HG03159 (cell line): ENCODE measurements around the gene RRP9.

ENCODE experiments used
- ATAC-seq: cut with Tn5 transposase; IDR thresholded peaks from one replicate; pipeline ENCODE4 v1.9.1; 2021; ENCODE audit warnings: mild to moderate bottlenecking, moderate library complexity; ENCODE audit not compliant: unreplicated experiment

The RRP9 gene

DNA sequence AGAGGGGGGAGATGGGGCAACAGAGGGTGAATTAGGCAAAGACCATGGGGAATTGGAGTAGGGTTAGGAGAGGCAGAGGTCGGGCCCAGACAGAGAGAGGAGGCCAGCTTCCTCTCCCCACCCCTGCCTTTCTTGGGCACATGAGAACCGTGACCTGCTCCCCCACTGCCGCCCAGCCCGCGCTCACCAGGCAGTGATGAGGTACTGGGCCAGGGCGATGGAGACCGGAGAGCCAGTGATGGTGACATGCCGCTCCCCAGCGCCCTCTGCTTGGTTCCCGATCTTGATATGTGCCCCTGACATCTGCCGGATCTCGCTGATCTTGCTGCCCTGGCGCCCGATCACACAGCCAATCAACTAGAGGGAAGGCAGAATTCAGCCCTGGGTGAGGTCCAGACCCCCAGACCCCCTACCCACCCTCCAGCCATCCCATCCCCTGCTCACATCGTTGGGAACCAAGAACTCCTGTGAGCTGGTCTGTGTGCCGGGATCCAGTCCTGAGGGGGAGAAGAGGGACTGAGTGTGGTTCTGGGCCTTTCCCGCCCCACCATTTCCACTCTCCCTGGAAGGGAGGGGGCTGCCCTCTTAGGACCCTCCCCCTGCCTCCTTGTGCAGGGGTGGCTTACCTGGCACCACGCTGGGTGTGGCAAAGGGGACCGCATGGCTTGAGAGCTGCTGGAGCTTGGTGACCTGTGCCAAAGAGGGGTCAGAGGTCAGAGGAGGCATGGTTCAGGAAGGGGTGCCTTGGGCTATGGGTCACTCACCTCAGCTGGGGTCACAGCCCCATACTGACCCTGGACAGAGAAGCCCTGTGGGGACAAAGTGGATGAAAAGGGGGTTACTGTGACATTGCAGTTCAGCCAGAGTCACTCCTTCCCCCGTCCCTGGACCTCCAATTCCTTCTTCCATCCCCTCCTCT lies 17.2 kb upstream of the RRP9 start:
- ATAC-seq, result no peak

DNA sequence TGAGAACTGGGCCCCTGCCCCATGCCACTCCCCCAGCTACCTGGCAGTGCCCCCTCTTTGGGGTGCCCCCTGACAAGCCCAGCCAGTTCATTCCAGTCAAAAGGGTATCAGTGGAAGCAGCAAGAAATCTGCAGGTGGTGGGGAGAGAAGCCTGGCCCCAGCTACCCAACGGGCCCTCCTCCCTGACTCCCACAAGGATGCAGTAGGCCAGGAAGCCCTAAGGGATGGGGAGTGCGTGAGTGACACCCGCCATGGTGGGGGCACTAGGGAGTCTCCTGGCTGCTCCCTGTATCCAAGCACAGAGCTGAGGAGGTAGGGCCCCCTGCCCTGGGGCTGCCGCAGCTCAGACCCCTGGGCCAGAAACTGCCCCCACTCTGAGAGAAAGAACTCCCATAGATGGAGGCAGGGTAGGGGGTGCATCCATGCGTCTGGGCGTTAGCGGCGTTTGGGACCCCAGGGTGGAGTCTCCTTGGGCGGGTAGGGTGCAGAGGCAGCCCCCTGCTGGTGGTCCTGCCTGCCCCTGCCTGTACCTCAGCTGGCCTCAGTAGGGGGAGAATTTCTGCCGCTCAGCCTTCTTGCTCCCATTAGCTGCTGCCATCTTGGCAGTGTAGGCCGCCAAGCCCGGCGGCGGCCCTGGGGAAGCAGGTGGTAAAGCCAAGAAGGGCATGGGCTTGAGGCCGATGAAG lies 16.0 kb upstream of the RRP9 start:
- ATAC-seq, result no peak

GRCh38 chr3:51955893-51956770 lies 14.4 kb upstream of the RRP9 start:
- ATAC-seq, result no peak

GRCh38 chr3:51955175-51955892 lies 13.6 kb upstream of the RRP9 start, which contains the start of gene GPR62:
TSS of gene GPR62 (plus strand) at chr3:51955381. CDS start at chr3:51955653, 272 bp downstream.
- no peak for ATAC-seq

DNA sequence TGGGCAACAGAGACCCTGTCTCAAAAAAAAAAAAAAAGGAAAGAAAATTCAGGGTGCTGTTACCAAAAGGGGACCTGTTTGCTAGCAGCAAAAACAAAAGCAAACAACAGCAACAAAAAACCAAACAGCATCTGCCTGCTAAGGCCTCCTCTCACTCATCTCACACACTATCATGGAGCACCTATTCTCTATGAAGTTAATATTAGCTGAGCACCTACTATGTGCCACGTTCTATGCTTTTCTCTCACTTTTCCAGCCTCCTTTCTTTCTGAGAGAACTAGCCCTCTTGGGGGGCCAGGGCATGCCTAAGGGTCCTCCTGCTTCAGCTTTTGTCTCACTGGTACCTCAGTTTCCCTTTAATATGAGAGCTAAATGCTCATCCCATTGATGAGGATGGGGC lies 13.0 kb upstream of the RRP9 start:
- ATAC-seq, result no peak

DNA sequence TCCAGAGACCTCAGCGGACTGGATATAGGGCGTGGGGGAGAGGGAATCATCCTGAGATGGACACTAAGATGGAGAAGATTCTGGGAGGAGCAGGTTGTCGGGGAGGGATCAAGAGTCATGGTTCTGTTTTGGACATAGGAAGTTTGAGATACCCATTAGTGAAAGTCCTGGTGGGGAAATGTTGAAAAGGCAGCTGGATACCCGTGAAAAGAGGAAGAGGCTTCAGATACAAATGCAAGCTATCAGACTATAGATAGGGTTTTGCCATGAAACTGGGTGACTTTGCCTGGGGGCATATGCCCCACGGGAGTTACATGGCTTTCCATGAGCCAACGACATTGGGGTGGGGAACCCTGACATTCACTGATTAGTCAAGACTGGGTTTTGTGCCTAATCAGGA lies 12.4 kb upstream of the RRP9 start:
- no peak for ATAC-seq

- ATAC-seq, result no peak
These were observed 11.7 kb upstream of the RRP9 start for GRCh38 chr3:51953445-51953844.

GRCh38 chr3:51950899-51951298 lies 9.2 kb upstream of the RRP9 start:
- ATAC-seq, result no peak

DNA sequence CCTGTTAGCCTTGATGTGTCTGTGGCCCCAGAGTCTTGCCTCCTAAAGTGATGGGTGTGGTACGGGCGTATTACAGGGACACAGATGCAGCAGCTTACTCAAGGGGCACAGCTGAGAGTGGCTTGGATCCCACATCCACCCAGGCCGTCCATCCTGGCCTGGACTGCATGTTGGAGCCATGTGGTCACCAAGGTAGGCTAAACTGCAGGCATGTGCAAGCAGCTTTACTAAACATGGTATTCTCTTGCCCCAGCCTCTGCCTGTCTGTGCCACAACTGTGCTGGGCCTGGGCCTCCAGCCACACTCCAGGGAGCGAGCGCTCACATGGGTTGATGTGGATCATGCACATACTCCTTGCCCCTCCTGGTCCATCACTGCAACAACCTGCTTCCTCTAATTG lies 7.4 kb upstream of the RRP9 start:
- ATAC-seq, result no peak

DNA sequence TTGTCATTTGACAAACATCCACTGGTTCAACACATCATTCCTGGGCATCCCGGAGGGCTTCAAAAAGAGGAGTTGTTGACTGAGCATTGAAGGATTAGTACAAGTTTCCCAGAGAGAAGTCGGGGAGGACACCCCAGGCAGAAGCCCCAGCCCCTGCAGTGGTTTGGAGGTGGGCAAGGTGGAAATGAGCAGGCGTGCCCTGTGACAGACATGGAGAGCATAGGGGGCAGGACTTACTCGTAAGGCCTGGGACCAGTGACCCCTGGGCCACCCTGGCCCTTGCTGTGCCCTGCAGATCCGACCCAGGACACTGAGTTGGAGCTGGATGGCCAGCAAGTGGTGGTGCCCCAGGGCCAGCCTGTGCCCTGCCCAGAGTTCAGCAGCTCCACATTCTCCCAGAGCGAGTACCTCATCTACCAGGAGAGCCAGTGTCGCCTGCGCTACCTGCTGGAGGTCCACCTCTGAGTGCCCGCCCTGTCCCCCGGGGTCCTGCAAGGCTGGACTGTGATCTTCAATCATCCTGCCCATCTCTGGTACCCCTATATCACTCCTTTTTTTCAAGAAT lies 6.4 kb upstream of the RRP9 start:
- ATAC-seq, result no peak

DNA sequence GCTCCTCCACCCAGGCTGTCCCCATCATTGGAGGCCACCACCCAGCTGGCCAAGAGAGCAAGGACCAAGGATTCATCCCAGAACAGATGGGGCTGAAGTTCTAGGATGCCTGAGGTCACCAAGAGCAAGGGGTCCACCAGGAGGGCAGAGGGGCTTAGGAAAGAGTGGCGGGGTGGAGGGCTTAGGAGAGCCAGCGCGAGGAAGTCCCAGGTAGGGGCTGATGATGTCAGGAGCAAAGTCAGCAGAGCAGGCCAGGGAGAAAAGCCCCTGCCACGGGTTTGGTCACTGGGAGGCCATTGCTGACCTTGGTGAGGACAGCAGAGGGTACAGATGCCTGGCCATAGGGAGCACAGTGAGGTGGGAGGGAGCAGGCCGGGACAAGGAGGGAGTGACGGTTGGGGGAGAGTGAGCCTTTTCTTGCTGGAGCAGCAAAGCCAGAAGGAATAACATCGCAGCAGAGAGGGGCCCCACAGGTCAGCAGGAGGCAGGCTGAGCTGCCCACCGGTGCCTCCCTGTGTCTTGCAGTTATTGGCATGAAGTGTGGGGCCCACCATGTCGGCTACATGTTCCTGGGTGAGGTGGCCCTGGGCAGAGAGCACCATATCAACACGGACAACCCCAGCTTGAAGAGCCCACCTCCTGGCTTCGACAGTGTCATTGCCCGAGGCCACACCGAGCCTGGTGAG lies 5.7 kb upstream of the RRP9 start:
- ATAC-seq, result no peak

GRCh38 chr3:51946796-51947195 lies 5.1 kb upstream of the RRP9 start:
- no peak for ATAC-seq

- ATAC-seq, result no peak
These were observed 4.4 kb upstream of the RRP9 start for GRCh38 chr3:51945926-51946705.

GRCh38 chr3:51945031-51945840 lies 3.5 kb upstream of the RRP9 start:
- no peak for ATAC-seq

DNA sequence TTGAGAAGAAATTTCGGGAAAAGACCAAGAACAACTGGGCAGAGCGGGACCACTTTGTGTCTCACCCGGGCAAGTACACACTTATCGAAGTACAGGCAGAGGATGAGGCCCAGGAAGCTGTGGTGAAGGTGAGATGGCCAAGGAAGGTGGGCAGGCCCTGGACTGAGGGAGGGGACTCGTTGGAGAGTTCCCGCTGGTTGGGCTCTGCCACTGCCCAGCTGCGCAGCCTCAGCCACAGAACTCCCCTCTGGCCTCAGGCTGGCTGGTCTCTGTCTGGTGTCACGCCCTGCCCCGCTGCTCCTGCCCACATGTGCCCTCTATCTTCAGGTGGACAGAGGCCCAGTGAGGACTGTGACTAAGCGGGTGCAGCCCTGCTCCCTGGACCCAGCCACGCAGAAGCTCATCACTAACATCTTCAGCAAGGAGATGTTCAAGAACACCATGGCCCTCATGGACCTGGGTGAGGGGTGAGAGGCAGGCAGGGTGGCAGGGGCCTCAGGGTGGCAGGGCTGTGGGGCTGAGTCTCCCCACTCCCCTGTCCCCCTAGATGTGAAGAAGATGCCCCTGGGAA lies 2.8 kb upstream of the RRP9 start:
- ATAC-seq, result no peak

- ATAC-seq, result no peak
These were observed 2.0 kb upstream of the RRP9 start for GRCh38 chr3:51943451-51944391.
